ENCODE results near the gene SH3GLB1. TPM values are rescaled to one million over a fixed set of nuclear protein-coding genes. Genes with fewer than 3 reads are reported as not detected.

The SH3GLB1 gene
- total and polyA plus RNA-seq, 9 of the 15 experiments (the other 6 are each of a cell fraction or from before 2014, with no cell fraction given), result 8.6 to 34.2 (median 24.2) TPM

DNA sequence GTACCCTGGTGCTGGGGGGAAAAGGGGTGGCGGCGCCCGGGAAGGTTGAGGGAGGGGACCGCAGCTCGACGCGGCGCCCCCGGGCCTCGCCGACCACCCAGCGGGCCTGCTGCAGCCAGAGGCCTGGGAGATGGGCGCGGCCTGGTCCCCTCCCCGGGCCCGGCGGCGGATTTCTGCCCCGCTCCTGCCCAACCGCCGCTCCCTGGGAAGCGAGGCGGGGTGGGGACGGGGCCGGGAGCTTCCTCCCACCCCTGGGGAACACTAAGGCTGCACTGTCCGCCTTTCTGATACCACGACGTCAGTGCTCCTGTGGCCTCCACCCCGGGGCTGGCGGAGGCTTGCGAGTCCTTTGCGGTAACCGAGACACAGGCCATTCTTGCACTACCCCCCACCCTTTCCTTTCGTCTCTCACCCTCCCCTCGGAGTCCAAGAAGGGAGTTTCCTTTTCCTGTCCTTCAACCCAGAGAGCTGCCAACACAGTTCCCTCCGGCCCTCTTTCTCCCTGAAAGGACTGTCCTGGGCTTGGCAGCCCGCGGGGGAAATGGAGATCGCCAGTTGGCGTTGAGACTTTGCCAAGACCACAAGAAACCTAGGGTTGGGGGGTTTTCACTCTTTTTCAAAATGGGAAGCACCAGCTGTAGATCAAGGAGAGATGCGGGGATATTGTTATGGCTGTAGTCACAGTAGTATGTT is 742 bp downstream of the SH3GLB1 start (continued):
- TF ChIP-seq, protein P1, sequence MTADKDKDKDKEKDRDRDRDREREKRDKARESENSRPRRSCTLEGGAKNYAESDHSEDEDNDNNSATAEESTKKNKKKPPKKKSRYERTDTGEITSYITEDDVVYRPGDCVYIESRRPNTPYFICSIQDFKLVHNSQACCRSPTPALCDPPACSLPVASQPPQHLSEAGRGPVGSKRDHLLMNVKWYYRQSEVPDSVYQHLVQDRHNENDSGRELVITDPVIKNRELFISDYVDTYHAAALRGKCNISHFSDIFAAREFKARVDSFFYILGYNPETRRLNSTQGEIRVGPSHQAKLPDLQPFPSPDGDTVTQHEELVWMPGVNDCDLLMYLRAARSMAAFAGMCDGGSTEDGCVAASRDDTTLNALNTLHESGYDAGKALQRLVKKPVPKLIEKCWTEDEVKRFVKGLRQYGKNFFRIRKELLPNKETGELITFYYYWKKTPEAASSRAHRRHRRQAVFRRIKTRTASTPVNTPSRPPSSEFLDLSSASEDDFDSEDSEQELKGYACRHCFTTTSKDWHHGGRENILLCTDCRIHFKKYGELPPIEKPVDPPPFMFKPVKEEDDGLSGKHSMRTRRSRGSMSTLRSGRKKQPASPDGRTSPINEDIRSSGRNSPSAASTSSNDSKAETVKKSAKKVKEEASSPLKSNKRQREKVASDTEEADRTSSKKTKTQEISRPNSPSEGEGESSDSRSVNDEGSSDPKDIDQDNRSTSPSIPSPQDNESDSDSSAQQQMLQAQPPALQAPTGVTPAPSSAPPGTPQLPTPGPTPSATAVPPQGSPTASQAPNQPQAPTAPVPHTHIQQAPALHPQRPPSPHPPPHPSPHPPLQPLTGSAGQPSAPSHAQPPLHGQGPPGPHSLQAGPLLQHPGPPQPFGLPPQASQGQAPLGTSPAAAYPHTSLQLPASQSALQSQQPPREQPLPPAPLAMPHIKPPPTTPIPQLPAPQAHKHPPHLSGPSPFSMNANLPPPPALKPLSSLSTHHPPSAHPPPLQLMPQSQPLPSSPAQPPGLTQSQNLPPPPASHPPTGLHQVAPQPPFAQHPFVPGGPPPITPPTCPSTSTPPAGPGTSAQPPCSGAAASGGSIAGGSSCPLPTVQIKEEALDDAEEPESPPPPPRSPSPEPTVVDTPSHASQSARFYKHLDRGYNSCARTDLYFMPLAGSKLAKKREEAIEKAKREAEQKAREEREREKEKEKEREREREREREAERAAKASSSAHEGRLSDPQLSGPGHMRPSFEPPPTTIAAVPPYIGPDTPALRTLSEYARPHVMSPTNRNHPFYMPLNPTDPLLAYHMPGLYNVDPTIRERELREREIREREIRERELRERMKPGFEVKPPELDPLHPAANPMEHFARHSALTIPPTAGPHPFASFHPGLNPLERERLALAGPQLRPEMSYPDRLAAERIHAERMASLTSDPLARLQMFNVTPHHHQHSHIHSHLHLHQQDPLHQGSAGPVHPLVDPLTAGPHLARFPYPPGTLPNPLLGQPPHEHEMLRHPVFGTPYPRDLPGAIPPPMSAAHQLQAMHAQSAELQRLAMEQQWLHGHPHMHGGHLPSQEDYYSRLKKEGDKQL (CRISPR knock-in tag; IDR thresholded peaks at IDR 0.05; ENCODE audit: borderline replicate concordance), result peak; percentile 93; the same call in 1 of the 2 replicates
- no peak for TF ChIP-seq ELF1 (tag; IDR thresholded peaks at IDR 0.05)
- TF ChIP-seq, protein P2, sequence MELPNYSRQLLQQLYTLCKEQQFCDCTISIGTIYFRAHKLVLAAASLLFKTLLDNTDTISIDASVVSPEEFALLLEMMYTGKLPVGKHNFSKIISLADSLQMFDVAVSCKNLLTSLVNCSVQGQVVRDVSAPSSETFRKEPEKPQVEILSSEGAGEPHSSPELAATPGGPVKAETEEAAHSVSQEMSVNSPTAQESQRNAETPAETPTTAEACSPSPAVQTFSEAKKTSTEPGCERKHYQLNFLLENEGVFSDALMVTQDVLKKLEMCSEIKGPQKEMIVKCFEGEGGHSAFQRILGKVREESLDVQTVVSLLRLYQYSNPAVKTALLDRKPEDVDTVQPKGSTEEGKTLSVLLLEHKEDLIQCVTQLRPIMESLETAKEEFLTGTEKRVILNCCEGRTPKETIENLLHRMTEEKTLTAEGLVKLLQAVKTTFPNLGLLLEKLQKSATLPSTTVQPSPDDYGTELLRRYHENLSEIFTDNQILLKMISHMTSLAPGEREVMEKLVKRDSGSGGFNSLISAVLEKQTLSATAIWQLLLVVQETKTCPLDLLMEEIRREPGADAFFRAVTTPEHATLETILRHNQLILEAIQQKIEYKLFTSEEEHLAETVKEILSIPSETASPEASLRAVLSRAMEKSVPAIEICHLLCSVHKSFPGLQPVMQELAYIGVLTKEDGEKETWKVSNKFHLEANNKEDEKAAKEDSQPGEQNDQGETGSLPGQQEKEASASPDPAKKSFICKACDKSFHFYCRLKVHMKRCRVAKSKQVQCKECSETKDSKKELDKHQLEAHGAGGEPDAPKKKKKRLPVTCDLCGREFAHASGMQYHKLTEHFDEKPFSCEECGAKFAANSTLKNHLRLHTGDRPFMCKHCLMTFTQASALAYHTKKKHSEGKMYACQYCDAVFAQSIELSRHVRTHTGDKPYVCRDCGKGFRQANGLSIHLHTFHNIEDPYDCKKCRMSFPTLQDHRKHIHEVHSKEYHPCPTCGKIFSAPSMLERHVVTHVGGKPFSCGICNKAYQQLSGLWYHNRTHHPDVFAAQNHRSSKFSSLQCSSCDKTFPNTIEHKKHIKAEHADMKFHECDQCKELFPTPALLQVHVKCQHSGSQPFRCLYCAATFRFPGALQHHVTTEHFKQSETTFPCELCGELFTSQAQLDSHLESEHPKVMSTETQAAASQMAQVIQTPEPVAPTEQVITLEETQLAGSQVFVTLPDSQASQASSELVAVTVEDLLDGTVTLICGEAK (IDR thresholded peaks at IDR 0.05), result 0 out of 2 replicates have a peak, but pooled peaks have one; percentile 47
- TF ChIP-seq, protein P2 (CRISPR knock-in tag; IDR thresholded peaks at IDR 0.05), result no peak
- TF ChIP-seq CEBPG (CRISPR knock-in tag; IDR thresholded peaks at IDR 0.05), result no peak
- TF ChIP-seq CEBPG (tag; conservative IDR thresholded peaks at IDR 0.05 in 1 of 2, IDR thresholded peaks at IDR 0.05 in 1 of 2), result no peak
- TF ChIP-seq FOXJ2 (tag; IDR thresholded peaks at IDR 0.05), result no peak
- TF ChIP-seq, protein P3, sequence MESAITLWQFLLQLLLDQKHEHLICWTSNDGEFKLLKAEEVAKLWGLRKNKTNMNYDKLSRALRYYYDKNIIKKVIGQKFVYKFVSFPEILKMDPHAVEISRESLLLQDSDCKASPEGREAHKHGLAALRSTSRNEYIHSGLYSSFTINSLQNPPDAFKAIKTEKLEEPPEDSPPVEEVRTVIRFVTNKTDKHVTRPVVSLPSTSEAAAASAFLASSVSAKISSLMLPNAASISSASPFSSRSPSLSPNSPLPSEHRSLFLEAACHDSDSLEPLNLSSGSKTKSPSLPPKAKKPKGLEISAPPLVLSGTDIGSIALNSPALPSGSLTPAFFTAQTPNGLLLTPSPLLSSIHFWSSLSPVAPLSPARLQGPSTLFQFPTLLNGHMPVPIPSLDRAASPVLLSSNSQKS (CRISPR knock-in tag; IDR thresholded peaks at IDR 0.05), result no peak
- no peak for TF ChIP-seq ZNF140 (CRISPR knock-in tag; IDR thresholded peaks at IDR 0.05)
- TF ChIP-seq ZNF224 (CRISPR knock-in tag; IDR thresholded peaks at IDR 0.05), result no peak
- TF ChIP-seq TEAD1 (CRISPR knock-in tag; IDR thresholded peaks at IDR 0.05), result no peak

Measured in K562 (cell line).